ENCODE data around the gene SMARCA1.

The SMARCA1 gene

GRCh38 chrX:129553619-129554288, 30.5 kb upstream of the SMARCA1 start:
- no peak for DNase-seq (ENCODE audit: insufficient read length)
- peak; percentile 79 for FAIRE-seq
- TF ChIP-seq TAF1 (IDR thresholded peaks at IDR 0.05; ENCODE audit: borderline replicate concordance, low read depth, low read length) (no peak), POLR2AphosphoS5 (IDR thresholded peaks at IDR 0.05; ENCODE audit: low read depth, low read length) (no peak), POLR2A (IDR thresholded peaks at IDR 0.05; ENCODE audit: low read depth, low read length) (no peak)

GRCh38 chrX:129549124-129549523, 25.8 kb upstream of the SMARCA1 start:
- FAIRE-seq, result no peak
- no peak for DNase-seq (ENCODE audit: insufficient read length)
- TF ChIP-seq POLR2A (IDR thresholded peaks at IDR 0.05; ENCODE audit: low read depth, low read length), result no peak
- no peak for TF ChIP-seq POLR2AphosphoS5 (IDR thresholded peaks at IDR 0.05; ENCODE audit: low read depth, low read length)
- no peak for TF ChIP-seq TAF1 (IDR thresholded peaks at IDR 0.05; ENCODE audit: borderline replicate concordance, low read depth, low read length)

GRCh38 chrX:129545408-129545807, 22.1 kb upstream of the SMARCA1 start:
- TF ChIP-seq POLR2AphosphoS5 (IDR thresholded peaks at IDR 0.05; ENCODE audit: low read depth, low read length) (no peak), POLR2A (IDR thresholded peaks at IDR 0.05; ENCODE audit: low read depth, low read length) (no peak), TAF1 (IDR thresholded peaks at IDR 0.05; ENCODE audit: borderline replicate concordance, low read depth, low read length) (no peak)
- DNase-seq (ENCODE audit: insufficient read length), result no peak
- no peak for FAIRE-seq

GRCh38 chrX:129544780-129545179, 21.5 kb upstream of the SMARCA1 start:
- FAIRE-seq (peak; percentile 5), DNase-seq (ENCODE audit: insufficient read length) (no peak)
- TF ChIP-seq POLR2A (IDR thresholded peaks at IDR 0.05; ENCODE audit: low read depth, low read length), result no peak
- TF ChIP-seq TAF1 (IDR thresholded peaks at IDR 0.05; ENCODE audit: borderline replicate concordance, low read depth, low read length), result no peak
- TF ChIP-seq POLR2AphosphoS5 (IDR thresholded peaks at IDR 0.05; ENCODE audit: low read depth, low read length), result no peak

- FAIRE-seq (no peak), DNase-seq (ENCODE audit: insufficient read length) (peak; percentile 15)
- no peak for TF ChIP-seq TAF1 (IDR thresholded peaks at IDR 0.05; ENCODE audit: borderline replicate concordance, low read depth, low read length)
- no peak for TF ChIP-seq POLR2A (IDR thresholded peaks at IDR 0.05; ENCODE audit: low read depth, low read length)
- no peak for TF ChIP-seq POLR2AphosphoS5 (IDR thresholded peaks at IDR 0.05; ENCODE audit: low read depth, low read length)
Measured at GRCh38 chrX:129540722-129541184, 17.5 kb upstream of the SMARCA1 start.

- FAIRE-seq (peak; percentile 88), DNase-seq (ENCODE audit: insufficient read length) (peak; percentile 50)
- TF ChIP-seq POLR2A (IDR thresholded peaks at IDR 0.05; ENCODE audit: low read depth, low read length) (no peak), POLR2AphosphoS5 (IDR thresholded peaks at IDR 0.05; ENCODE audit: low read depth, low read length) (no peak), TAF1 (IDR thresholded peaks at IDR 0.05; ENCODE audit: borderline replicate concordance, low read depth, low read length) (no peak)
Measured at GRCh38 chrX:129540068-129540653, 16.9 kb upstream of the SMARCA1 start, which contains the start of gene OCRL. OCRL (plus strand) TSS chrX:129540259; CDS start chrX:129540440, 181 bp downstream.

- FAIRE-seq (no peak), DNase-seq (ENCODE audit: insufficient read length) (no peak)
- TF ChIP-seq POLR2A (IDR thresholded peaks at IDR 0.05; ENCODE audit: low read depth, low read length) (no peak), TAF1 (IDR thresholded peaks at IDR 0.05; ENCODE audit: borderline replicate concordance, low read depth, low read length) (no peak), POLR2AphosphoS5 (IDR thresholded peaks at IDR 0.05; ENCODE audit: low read depth, low read length) (no peak)
Measured at GRCh38 chrX:129534816-129535578, 11.7 kb upstream of the SMARCA1 start.

- no peak for FAIRE-seq
- DNase-seq (ENCODE audit: insufficient read length), result no peak
- TF ChIP-seq TAF1 (IDR thresholded peaks at IDR 0.05; ENCODE audit: borderline replicate concordance, low read depth, low read length), result no peak
- TF ChIP-seq POLR2A (IDR thresholded peaks at IDR 0.05; ENCODE audit: low read depth, low read length), result no peak
- TF ChIP-seq POLR2AphosphoS5 (IDR thresholded peaks at IDR 0.05; ENCODE audit: low read depth, low read length), result no peak
Measured at GRCh38 chrX:129531132-129531531, 7.8 kb upstream of the SMARCA1 start.

GRCh38 chrX:129530410-129530809, 7.1 kb upstream of the SMARCA1 start:
- no peak for FAIRE-seq
- TF ChIP-seq TAF1 (IDR thresholded peaks at IDR 0.05; ENCODE audit: borderline replicate concordance, low read depth, low read length), result no peak
- TF ChIP-seq POLR2AphosphoS5 (IDR thresholded peaks at IDR 0.05; ENCODE audit: low read depth, low read length), result no peak
- TF ChIP-seq POLR2A (IDR thresholded peaks at IDR 0.05; ENCODE audit: low read depth, low read length), result no peak

GRCh38 chrX:129529685-129530281, 6.5 kb upstream of the SMARCA1 start:
- no peak for DNase-seq (ENCODE audit: insufficient read length)
- FAIRE-seq, result no peak
- TF ChIP-seq POLR2AphosphoS5 (IDR thresholded peaks at IDR 0.05; ENCODE audit: low read depth, low read length) (no peak), TAF1 (IDR thresholded peaks at IDR 0.05; ENCODE audit: borderline replicate concordance, low read depth, low read length) (no peak), POLR2A (IDR thresholded peaks at IDR 0.05; ENCODE audit: low read depth, low read length) (no peak)

More at GRCh38 chrX:129530410-129530809, 7.1 kb upstream of the SMARCA1 start:
- DNase-seq (ENCODE audit: insufficient read length), result no peak

- FAIRE-seq (no peak), DNase-seq (ENCODE audit: insufficient read length) (no peak)
- TF ChIP-seq POLR2AphosphoS5 (IDR thresholded peaks at IDR 0.05; ENCODE audit: low read depth, low read length) (no peak), TAF1 (IDR thresholded peaks at IDR 0.05; ENCODE audit: borderline replicate concordance, low read depth, low read length) (no peak), POLR2A (IDR thresholded peaks at IDR 0.05; ENCODE audit: low read depth, low read length) (no peak)
Measured at GRCh38 chrX:129525896-129526295, 2.6 kb upstream of the SMARCA1 start.
